ENCODE results near the gene NPC1L1.
"Not testable (repeated sequence)": the region's sequence is repeated elsewhere in the genome, so short reads cannot be mapped to it uniquely, and the experiment has no call there.

The NPC1L1 gene

GRCh38 chr7:44534087-44534486, 7.0 kb downstream of the NPC1L1 start:
- no peak for DNase-seq

- no peak for DNase-seq
These were observed 7.7 kb downstream of the NPC1L1 start for GRCh38 chr7:44533301-44534055.

GRCh38 chr7:44531421-44532380, 9.4 kb downstream of the NPC1L1 start:
- no peak for DNase-seq

- no peak for DNase-seq
These were observed 10.1 kb downstream of the NPC1L1 start for GRCh38 chr7:44530990-44531389.

- DNase-seq = no peak
These were observed 16.2 kb downstream of the NPC1L1 start for GRCh38 chr7:44524811-44525388.

- DNase-seq = no peak
These were observed 18.8 kb downstream of the NPC1L1 start for GRCh38 chr7:44522315-44522714.

- no peak for DNase-seq
These were observed 19.6 kb downstream of the NPC1L1 start for GRCh38 chr7:44521347-44522095.

GRCh38 chr7:44520574-44520973, 20.6 kb downstream of the NPC1L1 start:
- DNase-seq = no peak

GRCh38 chr7:44519546-44519945, 21.6 kb downstream of the NPC1L1 start:
- no peak for DNase-seq

- no peak for DNase-seq
These were observed 22.4 kb downstream of the NPC1L1 start for GRCh38 chr7:44518761-44519160.

GRCh38 chr7:44517175-44517574, 24.0 kb downstream of the NPC1L1 start:
- DNase-seq = no peak

- DNase-seq = no peak
These were observed 25.4 kb downstream of the NPC1L1 start for GRCh38 chr7:44515590-44516268.

- DNase-seq = no peak
These were observed 28.4 kb downstream of the NPC1L1 start for GRCh38 chr7:44512736-44513135.

- DNase-seq = no peak
These were observed 29.2 kb downstream of the NPC1L1 start for GRCh38 chr7:44511863-44512468.

GRCh38 chr7:44511236-44511635, 29.9 kb downstream of the NPC1L1 start:
- DNase-seq = no peak

GRCh38 chr7:44508328-44509030, 32.7 kb downstream of the NPC1L1 start:
- no peak for DNase-seq

GRCh38 chr7:44506592-44507288, 34.4 kb downstream of the NPC1L1 start:
- not testable (repeated sequence) for DNase-seq

GRCh38 chr7:44505595-44505994, 35.5 kb downstream of the NPC1L1 start:
- no peak for DNase-seq

GRCh38 chr7:44498230-44498954, 42.7 kb downstream of the NPC1L1 start:
- no peak for DNase-seq

Measured in NCI-H526 (cell line).